IPS DF 6.9 (cell line): ENCODE data around the gene CCSER1.

Source experiments
- DNase-seq: peaks from one replicate; pipeline ENCODE4 v3.0.0-alpha.2; 2013; ENCODE audit warnings: low read depth, low spot score
- H3K27ac ChIP-seq: one replicate; pipeline ENCODE4 v1.5.1; 2013; ENCODE audit warnings: low read length, control low read depth
- H3K27me3 ChIP-seq: 2 replicates; pipeline ENCODE4 v1.6.1; 2013; ENCODE audit warnings: mild to moderate bottlenecking, low read length; ENCODE audit not compliant: control insufficient read depth, insufficient read depth
- H3K36me3 ChIP-seq: 2 replicates; pipeline ENCODE4 v1.6.1; 2013; ENCODE audit warnings: low read length; ENCODE audit not compliant: control insufficient read depth, insufficient read depth
- H3K4me1 ChIP-seq: 2 replicates; pipeline ENCODE4 v1.6.1; 2013; ENCODE audit warnings: low read length; ENCODE audit not compliant: control insufficient read depth, insufficient read depth
- H3K4me3 ChIP-seq: 2 replicates; pipeline ENCODE4 v1.5.1; 2013; ENCODE audit warnings: mild to moderate bottlenecking, low read length
- H3K9me3 ChIP-seq: 2 replicates; pipeline ENCODE4 v1.6.1; 2013; ENCODE audit warnings: low read length, inconsistent platforms; ENCODE audit not compliant: control insufficient read depth, insufficient read depth
- WGBS: extraction: QIAGEN DNeasy Blood & Tissue Kit; methylation state at CpG from one replicate; pipeline ENCODE4 v1.1.7; 2013; ENCODE audit warnings: mixed read lengths, missing lambda C conversion rate; ENCODE audit not compliant: insufficient read length, insufficient coverage; 5-methylcytosine and 5-hydroxymethylcytosine counted together

The CCSER1 gene

DNA sequence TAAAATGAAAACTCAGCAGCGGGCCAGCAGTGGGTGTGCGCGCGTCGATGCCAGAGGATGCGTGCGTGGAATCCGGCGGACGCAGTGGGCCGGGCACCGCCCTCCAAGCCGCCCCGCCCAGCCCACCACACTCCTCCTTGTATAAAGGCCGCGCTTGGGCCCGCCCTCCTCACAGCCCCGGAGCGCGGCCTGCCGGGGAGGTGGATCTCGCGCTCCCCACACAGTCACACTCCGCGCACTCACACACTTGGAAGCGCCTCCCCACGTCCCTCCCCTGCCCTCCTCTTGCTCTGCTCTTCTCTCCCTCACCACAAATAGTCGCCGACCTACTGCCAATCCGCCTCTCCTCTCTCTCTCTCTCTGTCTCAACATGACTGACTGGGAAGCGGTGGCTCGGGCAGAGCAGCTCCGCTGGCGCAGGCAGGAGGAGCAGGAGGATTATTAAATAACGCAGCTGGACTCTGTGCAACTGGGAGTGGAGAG lies at the start of gene CCSER1:
Gene CCSER1 (plus strand): TSS at position 172 of the 483 bp plus-strand sequence.
- no peak within 1 kb of the TSS for H3K27ac ChIP-seq
- DNase-seq, result no peak
- peaks cover 4% of the 10 kb centered on the region; the same call in 1 of the 2 replicates for H3K27me3 ChIP-seq
- H3K4me1 ChIP-seq, result peaks cover 2% of the 10 kb centered on the region; the same call in 1 of the 2 replicates
- no CpG with 5 or more reads among the region's 35 CpGs for WGBS
- no peaks in the 10 kb centered on the region for H3K36me3 ChIP-seq
- H3K4me3 ChIP-seq, result peak within 1 kb of the TSS; percentile 69
- no peaks in the 10 kb centered on the region for H3K9me3 ChIP-seq

- Histone ChIP-seq H3K9me3 (no peaks in the 10 kb centered on the region), H3K4me3 (no peak overlapping the region), H3K36me3 (no peaks in the 10 kb centered on the region), H3K4me1 (no peaks in the 10 kb centered on the region), H3K27me3 (no peaks in the 10 kb centered on the region), H3K27ac (no peak overlapping the region)
- DNase-seq, result no peak
Observed at GRCh38 chr4:90078440-90078839, 48.8 kb upstream of the CCSER1 start.

- Histone ChIP-seq H3K4me3 (no peak overlapping the region), H3K36me3 (no peaks in the 10 kb centered on the region), H3K4me1 (no peaks in the 10 kb centered on the region), H3K27ac (no peak overlapping the region), H3K27me3 (no peaks in the 10 kb centered on the region), H3K9me3 (no peaks in the 10 kb centered on the region)
- WGBS, result 100% methylated on average over 1 of the region's 2 CpGs
- DNase-seq, result no peak
Observed at GRCh38 chr4:90080116-90080515, 47.1 kb upstream of the CCSER1 start.

DNA sequence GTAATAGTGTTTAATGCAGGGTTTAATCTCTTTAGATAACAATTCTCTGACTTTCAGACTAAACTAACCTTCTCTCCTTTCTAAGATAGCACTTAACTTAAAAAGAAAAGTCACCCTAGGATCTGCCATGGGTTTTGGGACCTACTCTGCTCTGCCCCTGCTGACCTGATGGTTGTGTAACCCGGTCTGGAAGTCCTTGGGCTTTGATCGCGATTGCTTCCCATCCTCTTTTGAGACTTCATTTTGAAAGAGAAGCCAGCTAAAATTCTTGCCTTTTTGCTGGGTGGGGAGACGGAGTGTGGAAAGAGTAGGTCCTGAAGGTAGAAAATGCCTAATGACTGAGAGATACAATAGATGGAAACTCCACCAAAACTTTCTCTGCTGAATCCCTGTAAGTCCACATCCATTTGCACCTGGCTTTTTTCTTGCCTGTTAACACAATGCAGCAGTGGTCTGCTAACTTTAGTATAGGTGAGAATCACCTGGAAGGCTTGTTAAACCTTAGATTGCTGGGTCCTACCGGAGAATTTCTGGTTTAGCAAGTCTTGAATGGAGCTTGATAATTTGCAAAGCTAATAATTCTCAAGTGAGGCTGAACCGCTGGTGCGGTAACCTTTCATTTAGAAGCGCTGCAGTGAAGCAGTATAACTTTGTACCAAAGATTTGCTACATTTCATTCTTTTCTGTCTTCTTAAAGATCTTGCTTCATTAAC lies 45.6 kb upstream of the CCSER1 start:
- no peak overlapping the region for H3K27ac ChIP-seq
- H3K36me3 ChIP-seq, result no peaks in the 10 kb centered on the region
- H3K4me1 ChIP-seq, result no peaks in the 10 kb centered on the region
- no CpG with 5 or more reads among the region's 8 CpGs for WGBS
- H3K27me3 ChIP-seq, result no peaks in the 10 kb centered on the region
- no peaks in the 10 kb centered on the region for H3K9me3 ChIP-seq
- no peak overlapping the region for H3K4me3 ChIP-seq
- DNase-seq, result no peak

DNA sequence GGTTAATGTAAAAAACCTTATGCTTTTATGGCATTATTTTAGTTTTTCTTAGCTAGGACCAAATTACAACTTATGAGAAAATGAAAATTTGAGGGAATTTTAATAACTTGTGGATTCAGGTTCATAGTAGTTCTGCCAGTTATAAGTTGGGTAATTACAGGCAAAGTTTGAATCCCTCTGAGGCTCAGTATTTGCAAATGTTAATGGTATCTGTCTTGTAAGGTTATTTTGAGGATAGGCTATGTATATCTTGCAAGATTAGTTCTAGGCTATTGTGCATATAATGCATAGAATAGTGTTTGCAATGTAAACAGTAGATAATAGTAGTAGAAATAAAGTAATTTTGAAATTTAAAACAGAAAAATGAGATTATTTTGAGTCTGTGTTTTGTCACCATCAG lies 44.7 kb upstream of the CCSER1 start:
- Histone ChIP-seq H3K36me3 (no peaks in the 10 kb centered on the region), H3K4me3 (no peak overlapping the region), H3K9me3 (no peaks in the 10 kb centered on the region), H3K27me3 (no peaks in the 10 kb centered on the region), H3K4me1 (no peaks in the 10 kb centered on the region), H3K27ac (no peak overlapping the region)
- no peak for DNase-seq

DNA sequence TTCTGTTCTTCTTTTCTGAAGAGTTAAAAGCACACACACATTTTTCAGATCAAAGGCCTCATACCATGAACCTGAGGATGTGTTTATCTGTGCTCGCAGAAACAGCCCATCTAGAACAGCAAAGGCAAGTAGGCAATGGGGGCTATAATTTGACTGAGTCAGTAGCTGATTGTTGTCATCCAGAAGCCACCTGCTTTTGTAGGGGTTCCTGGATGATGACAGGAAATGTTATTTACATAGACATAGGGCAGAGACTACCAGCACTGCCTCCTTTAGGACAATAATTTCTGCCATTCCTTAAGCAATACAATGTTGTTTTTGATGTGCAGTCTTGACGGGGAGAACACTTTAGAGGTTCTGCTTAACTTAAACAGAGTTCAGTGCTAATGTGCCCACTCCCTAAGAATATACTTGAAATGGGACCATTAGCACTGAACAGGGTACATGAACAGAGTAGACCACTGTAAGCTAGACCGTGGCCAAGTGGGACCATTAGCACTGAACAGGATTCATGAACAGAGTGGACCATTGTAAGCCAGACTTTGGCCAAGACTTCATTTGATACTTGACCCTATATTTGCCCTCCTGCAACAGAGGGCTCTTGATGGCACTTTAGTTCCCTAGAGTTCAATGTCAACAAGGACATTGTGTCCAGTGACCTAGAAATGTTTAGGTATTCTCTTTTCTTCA lies 42.8 kb upstream of the CCSER1 start:
- Histone ChIP-seq H3K9me3 (no peaks in the 10 kb centered on the region), H3K4me3 (no peak overlapping the region), H3K27me3 (no peaks in the 10 kb centered on the region), H3K4me1 (no peaks in the 10 kb centered on the region), H3K27ac (no peak overlapping the region), H3K36me3 (no peaks in the 10 kb centered on the region)
- DNase-seq, result no peak
- WGBS, result no CpG with 5 or more reads among the region's 3 CpGs

GRCh38 chr4:90084967-90085295 lies 42.3 kb upstream of the CCSER1 start:
- no peaks in the 10 kb centered on the region for H3K9me3 ChIP-seq
- H3K27me3 ChIP-seq, result no peaks in the 10 kb centered on the region
- H3K27ac ChIP-seq, result no peak overlapping the region
- no CpG with 5 or more reads among the region's 5 CpGs for WGBS
- DNase-seq, result no peak
- H3K4me3 ChIP-seq, result no peak overlapping the region
- no peaks in the 10 kb centered on the region for H3K36me3 ChIP-seq
- H3K4me1 ChIP-seq, result no peaks in the 10 kb centered on the region

DNA sequence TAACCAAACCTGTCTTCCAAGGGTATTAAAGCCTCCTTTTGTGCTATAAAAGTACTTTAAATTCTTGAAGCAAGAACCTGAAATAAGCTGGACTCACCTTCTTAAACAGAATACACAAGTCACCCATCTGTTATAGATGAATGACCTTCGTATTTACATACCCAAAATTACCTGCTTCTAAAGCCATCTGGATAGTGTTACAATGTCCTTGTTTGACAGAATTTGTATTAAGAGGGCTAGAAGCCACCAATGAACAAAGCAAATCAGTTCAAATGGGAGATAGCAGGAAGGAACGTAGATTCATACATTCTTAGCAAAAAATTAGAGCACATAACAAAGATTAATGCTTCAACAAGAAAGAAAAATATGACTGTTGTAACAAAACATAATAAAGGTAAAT lies 33.7 kb upstream of the CCSER1 start:
- no peaks in the 10 kb centered on the region for H3K36me3 ChIP-seq
- no peaks in the 10 kb centered on the region for H3K27me3 ChIP-seq
- no peaks in the 10 kb centered on the region for H3K9me3 ChIP-seq
- H3K4me3 ChIP-seq, result no peak overlapping the region
- DNase-seq, result no peak
- WGBS, result no CpG with 5 or more reads among the region's 2 CpGs
- no peak overlapping the region for H3K27ac ChIP-seq
- no peaks in the 10 kb centered on the region for H3K4me1 ChIP-seq

- Histone ChIP-seq H3K4me3 (no peak overlapping the region), H3K9me3 (no peaks in the 10 kb centered on the region), H3K36me3 (no peaks in the 10 kb centered on the region), H3K4me1 (no peaks in the 10 kb centered on the region), H3K27ac (no peak overlapping the region), H3K27me3 (no peaks in the 10 kb centered on the region)
- no CpG with 5 or more reads among the region's 1 CpG for WGBS
- no peak for DNase-seq
Observed at GRCh38 chr4:90095000-90095399, 32.2 kb upstream of the CCSER1 start.

- no peaks in the 10 kb centered on the region for H3K27me3 ChIP-seq
- H3K9me3 ChIP-seq, result no peaks in the 10 kb centered on the region
- no peak for DNase-seq
- H3K27ac ChIP-seq, result no peak overlapping the region
- no CpG with 5 or more reads among the region's 3 CpGs for WGBS
- no peaks in the 10 kb centered on the region for H3K36me3 ChIP-seq
- H3K4me3 ChIP-seq, result no peak overlapping the region
- H3K4me1 ChIP-seq, result no peaks in the 10 kb centered on the region
Observed at GRCh38 chr4:90099812-90100211, 27.4 kb upstream of the CCSER1 start.

DNA sequence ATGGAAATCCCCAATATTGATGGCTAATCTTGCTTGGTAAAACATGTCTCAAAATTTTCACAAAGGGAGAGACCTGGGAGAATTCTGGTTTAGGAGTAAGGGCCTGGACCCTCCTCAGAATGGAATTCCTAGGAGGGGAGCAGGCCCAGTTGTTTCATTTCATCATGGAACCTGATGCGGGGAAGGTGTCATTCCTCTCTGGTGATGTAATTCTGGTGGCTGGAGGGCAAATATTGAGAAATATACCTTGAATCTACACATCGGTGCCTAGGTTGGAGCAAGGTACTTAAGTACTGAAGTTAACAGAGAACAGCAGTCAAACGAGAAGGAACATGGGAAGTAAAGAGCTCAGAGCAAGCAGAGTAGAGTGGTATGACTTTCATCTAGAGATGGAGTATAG lies 23.2 kb upstream of the CCSER1 start:
- DNase-seq, result no peak
- no CpG with 5 or more reads among the region's 3 CpGs for WGBS
- no peaks in the 10 kb centered on the region for H3K4me1 ChIP-seq
- no peaks in the 10 kb centered on the region for H3K36me3 ChIP-seq
- H3K27me3 ChIP-seq, result no peaks in the 10 kb centered on the region
- H3K4me3 ChIP-seq, result no peak overlapping the region
- H3K27ac ChIP-seq, result no peak overlapping the region
- no peaks in the 10 kb centered on the region for H3K9me3 ChIP-seq
